K562 (cell line): ENCODE measurements around the gene ANXA4. TPM values are rescaled to one million over a fixed set of nuclear protein-coding genes. Genes with fewer than 3 reads are reported as not detected.

ENCODE experiments used
- CTCF ChIP-seq, 3 experiments: IDR thresholded peaks in 2 of 3; conservative IDR thresholded peaks in 1 of 3; 2 replicates each; pipeline ENCODE4 v1.5.1; 2011 to 2012; ENCODE audit warnings: low read length in 3 of 3, mild to moderate bottlenecking in 3 of 3, control low read depth in 2 of 3, improper control_type of control experiment in 1 of 3, inconsistent platforms in 1 of 3, low read depth in 1 of 3, mixed read lengths in 1 of 3, moderate library complexity in 1 of 3; ENCODE audit not compliant: insufficient read depth in 2 of 3
- CUX1 ChIP-seq: fragments of 200-800 bp; sonication (Bioruptor generic); IDR thresholded peaks from 2 replicates; pipeline ENCODE4 v1.6.1; 2016; ENCODE audit warnings: missing genetic modification characterization, missing compliant biosample characterization
- SIN3B ChIP-seq: fragments of 450-650 bp; IDR thresholded peaks from 2 replicates; pipeline ENCODE4 v1.6.1; 2017; ENCODE audit warnings: low read depth, mild to moderate bottlenecking, moderate library complexity
- polyA plus RNA-seq, 8 experiments: library from polyadenylated mRNA; depleted of rRNA in 4 of 8; stranded (reverse) in 5 of 8; unstranded in 3 of 8; fragments of >200 nt; fragmentation: Nextera tagmentation in 2 of 8; fragmentation: Illumina TruSeq in 1 of 8; extraction: Ambion mirVana in 2 of 8; extraction: Trizol in 1 of 8; gene quantifications; 2 replicates each; pipeline versions ENCODE4 v1.2.1 to v1.2.3, GENCODE V29; 2011 to 2014; ENCODE audit warnings: inconsistent platforms in 1 of 8, missing spikeins in 1 of 8
- total RNA-seq, 7 experiments: library from RNA; depleted of rRNA in 6 of 7; stranded (reverse); fragments of >200 nt in 6 of 7; fragmentation: Illumina TruSeq in 2 of 7; extraction: Trizol in 2 of 7; gene quantifications; 2 replicates each; pipeline versions ENCODE4 v1.2.1 to v1.2.3, GENCODE V29; 2011 to 2021; ENCODE audit warnings: low replicate concordance in 1 of 7

The ANXA4 gene
- total and polyA plus RNA-seq, 9 of the 15 experiments (the other 6 are each of a cell fraction or from before 2014, with no cell fraction given): 3.4 to 13.6 (median 11.6) TPM

GRCh38 chr2:69816923-69817542 is 75.1 kb downstream of the ANXA4 start (continued):
- peak; percentile 5; the same call in 1 of the 2 replicates for TF ChIP-seq CUX1 (CRISPR knock-in tag)
- TF ChIP-seq SIN3B: no peak
- TF ChIP-seq CTCF (IDR thresholded peaks at IDR 0.05 in 2 of 3, conservative IDR thresholded peaks at IDR 0.05 in 1 of 3; ENCODE audit: insufficient read depth in 2 of 3, low read depth in 1 of 3, low read length in 3 of 3): peak; percentile 79 to 84 (median 80)
- TF ChIP-seq, all 486 proteins: peak for 45
